GM19238 (cell line): ENCODE measurements around the gene SH2D4B.

ENCODE experiments used
- DNase-seq: peaks from one replicate; pipeline ENCODE4 v3.0.0; 2011; ENCODE audit warnings: low spot score; ENCODE audit not compliant: insufficient read length

The SH2D4B gene

GRCh38 chr10:80537736-80538480 lies at the start of gene SH2D4B:
Gene SH2D4B, plus strand, starts transcription at chr10:80537902. Its CDS starts 430 bp downstream, at chr10:80538332.
- DNase-seq: no peak

GRCh38 chr10:80488539-80489066 lies 49.1 kb upstream of the SH2D4B start:
- no peak for DNase-seq

- no peak for DNase-seq
Observed at GRCh38 chr10:80489371-80490112, 48.2 kb upstream of the SH2D4B start.

GRCh38 chr10:80491251-80492102 lies 46.2 kb upstream of the SH2D4B start:
- no peak for DNase-seq

- no peak for DNase-seq
Observed at GRCh38 chr10:80492848-80493521, 44.7 kb upstream of the SH2D4B start.

GRCh38 chr10:80493522-80494051 lies 44.1 kb upstream of the SH2D4B start:
- DNase-seq: no peak

GRCh38 chr10:80496555-80497172 lies 41.0 kb upstream of the SH2D4B start:
- DNase-seq: no peak

- no peak for DNase-seq
Observed at GRCh38 chr10:80497187-80498077, 40.3 kb upstream of the SH2D4B start.

GRCh38 chr10:80498078-80498832 lies 39.4 kb upstream of the SH2D4B start:
- no peak for DNase-seq

- DNase-seq: no peak
Observed at GRCh38 chr10:80498833-80499741, 38.6 kb upstream of the SH2D4B start.

GRCh38 chr10:80500572-80501380 lies 36.9 kb upstream of the SH2D4B start:
- DNase-seq: no peak

GRCh38 chr10:80501381-80501912 lies 36.3 kb upstream of the SH2D4B start:
- DNase-seq: no peak

- no peak for DNase-seq
Observed at GRCh38 chr10:80501913-80502521, 35.7 kb upstream of the SH2D4B start.

- no peak for DNase-seq
Observed at GRCh38 chr10:80502621-80503583, 34.8 kb upstream of the SH2D4B start.
